HEK293 (cell line): ENCODE results near the gene VSTM2B.

ENCODE experiments used
- CTCF ChIA-PET: fragments of 350-600 bp; formaldehyde crosslinking; extraction: SDS; loops from one replicate; lab custom pipeline; 2021; ENCODE audit warnings: antibody characterized with exemption; lab: Yijun Ruan, JAX
- POLR2A ChIA-PET: fragments of 300-600 bp; formaldehyde crosslinking; extraction: SDS; loops from one replicate; lab custom pipeline; 2020; ENCODE audit warnings: antibody characterized with exemption, inconsistent platforms; lab: Yijun Ruan, JAX
- H3K27ac ChIP-seq: fragments of 200-500 bp; sonication (Bioruptor generic); 2 replicates; pipeline ENCODE4 v1.5.1; 2014; ENCODE audit warnings: low read depth, low read length, control low read depth, inconsistent platforms; ENCODE audit errors: extremely low read depth
- H3K36me3 ChIP-seq, 2 experiments: fragments of 200-500 bp in 1 of 2; sonication (Bioruptor generic) in 1 of 2; 1 replicate in 1 of 2; 2 replicates in 1 of 2; pipeline ENCODE4 v1.5.1; 2014 to 2017; ENCODE audit warnings: inconsistent platforms in 2 of 2, low read length in 2 of 2; ENCODE audit not compliant: control insufficient read depth in 2 of 2, insufficient read depth in 1 of 2
- H3K4me1 ChIP-seq: fragments of 200-500 bp; sonication (Bioruptor generic); 2 replicates; pipeline ENCODE4 v1.5.1; 2014; ENCODE audit warnings: mild to moderate bottlenecking, low read length, inconsistent platforms; ENCODE audit not compliant: control insufficient read depth, insufficient read depth
- H3K4me3 ChIP-seq: 2 replicates; pipeline ENCODE4 v1.5.1; 2011; ENCODE audit warnings: low read depth, mild to moderate bottlenecking, control low read depth, low read length, moderate library complexity
- H3K9me3 ChIP-seq: fragments of 200-500 bp; sonication (Bioruptor generic); 2 replicates; pipeline ENCODE4 v1.5.1; 2014; ENCODE audit warnings: low read depth, low read length, inconsistent platforms; ENCODE audit not compliant: control insufficient read depth, insufficient read depth
- CTCF ChIP-seq: fragments of 450-650 bp; formaldehyde crosslinking; IDR thresholded peaks from 2 replicates; pipeline ENCODE4 v1.5.1; 2016; ENCODE audit warnings: missing biosample characterization, missing genetic modification characterization
- FEZF1 ChIP-seq: fragments of 450-650 bp; formaldehyde crosslinking; IDR thresholded peaks from 2 replicates; pipeline ENCODE4 v1.5.1; 2016; ENCODE audit warnings: missing biosample characterization, missing genetic modification characterization
- GLIS2 ChIP-seq: fragments of 450-650 bp; formaldehyde crosslinking; IDR thresholded peaks from 2 replicates; pipeline ENCODE4 v1.5.1; 2016; ENCODE audit warnings: missing biosample characterization, missing genetic modification characterization
- KLF8 ChIP-seq: fragments of 450-650 bp; formaldehyde crosslinking; IDR thresholded peaks from 2 replicates; pipeline ENCODE4 v1.5.1; 2016; ENCODE audit warnings: missing biosample characterization, missing genetic modification characterization
- PRDM6 ChIP-seq: fragments of 450-650 bp; formaldehyde crosslinking; IDR thresholded peaks from 2 replicates; pipeline ENCODE4 v1.5.1; 2017; ENCODE audit warnings: missing biosample characterization, missing genetic modification characterization
- SP2 ChIP-seq: fragments of 450-650 bp; formaldehyde crosslinking; IDR thresholded peaks from 2 replicates; pipeline ENCODE4 v1.5.1; 2016; ENCODE audit warnings: missing biosample characterization, missing genetic modification characterization
- TCF7L2 ChIP-seq: IDR thresholded peaks from 2 replicates; pipeline ENCODE4 v1.6.1; 2011; ENCODE audit warnings: low read depth, mild to moderate bottlenecking, inconsistent platforms, low read length, moderate library complexity, borderline replicate concordance
- ZBTB17 ChIP-seq: fragments of 450-650 bp; formaldehyde crosslinking; IDR thresholded peaks from 2 replicates; pipeline ENCODE4 v1.5.1; 2016; ENCODE audit warnings: missing biosample characterization, missing genetic modification characterization
- ZBTB21 ChIP-seq: fragments of 450-650 bp; formaldehyde crosslinking; IDR thresholded peaks from 2 replicates; pipeline ENCODE4 v1.5.1; 2017; ENCODE audit warnings: missing biosample characterization, missing genetic modification characterization
- ZBTB6 ChIP-seq: fragments of 450-650 bp; formaldehyde crosslinking; IDR thresholded peaks from 2 replicates; pipeline ENCODE4 v1.5.1; 2017; ENCODE audit warnings: missing biosample characterization, missing genetic modification characterization
- ZFHX2 ChIP-seq: fragments of 450-650 bp; formaldehyde crosslinking; conservative IDR thresholded peaks from 2 replicates; pipeline ENCODE4 v1.5.1; 2016; ENCODE audit warnings: missing biosample characterization, missing genetic modification characterization
- ZNF10 ChIP-seq: fragments of 450-650 bp; formaldehyde crosslinking; IDR thresholded peaks from 2 replicates; pipeline ENCODE4 v1.5.1; 2017; ENCODE audit warnings: missing biosample characterization, missing genetic modification characterization
- ZNF114 ChIP-seq: fragments of 450-650 bp; formaldehyde crosslinking; IDR thresholded peaks from 2 replicates; pipeline ENCODE4 v1.5.0; 2017; ENCODE audit warnings: missing biosample characterization, missing genetic modification characterization
- ZNF138 ChIP-seq: fragments of 450-650 bp; formaldehyde crosslinking; IDR thresholded peaks from 2 replicates; pipeline ENCODE4 v1.5.1; 2016; ENCODE audit warnings: missing biosample characterization, missing genetic modification characterization, borderline replicate concordance
- ZNF140 ChIP-seq: fragments of 450-650 bp; formaldehyde crosslinking; IDR thresholded peaks from 2 replicates; pipeline ENCODE4 v1.5.1; 2016; ENCODE audit warnings: missing biosample characterization, missing genetic modification characterization
- ZNF16 ChIP-seq: fragments of 450-650 bp; formaldehyde crosslinking; IDR thresholded peaks from 2 replicates; pipeline ENCODE4 v1.5.1; 2016; ENCODE audit warnings: low read depth, missing biosample characterization, missing genetic modification characterization
- ZNF169 ChIP-seq: fragments of 450-650 bp; formaldehyde crosslinking; IDR thresholded peaks from 2 replicates; pipeline ENCODE4 v1.5.1; 2016; ENCODE audit warnings: missing biosample characterization, missing genetic modification characterization
- ZNF248 ChIP-seq: fragments of 450-650 bp; formaldehyde crosslinking; IDR thresholded peaks from 2 replicates; pipeline ENCODE4 v1.5.1; 2017; ENCODE audit warnings: missing biosample characterization, missing genetic modification characterization
- ZNF266 ChIP-seq: fragments of 450-650 bp; formaldehyde crosslinking; IDR thresholded peaks from 2 replicates; pipeline ENCODE4 v1.5.1; 2016; ENCODE audit warnings: missing biosample characterization, missing genetic modification characterization, low read depth
- ZNF302 ChIP-seq: fragments of 450-650 bp; formaldehyde crosslinking; IDR thresholded peaks from 2 replicates; pipeline ENCODE4 v1.5.1; 2016; ENCODE audit warnings: missing biosample characterization, missing genetic modification characterization, low read depth
- ZNF416 ChIP-seq: fragments of 450-650 bp; formaldehyde crosslinking; IDR thresholded peaks from 2 replicates; pipeline ENCODE4 v1.5.1; 2016; ENCODE audit warnings: missing biosample characterization, missing genetic modification characterization
- ZNF426 ChIP-seq: fragments of 450-650 bp; formaldehyde crosslinking; IDR thresholded peaks from 2 replicates; pipeline ENCODE4 v1.5.1; 2017; ENCODE audit warnings: missing biosample characterization, missing genetic modification characterization, mild to moderate bottlenecking, inconsistent platforms, moderate library complexity
- ZNF660 ChIP-seq: fragments of 450-650 bp; IDR thresholded peaks from 2 replicates; pipeline ENCODE4 v1.5.1; 2018; ENCODE audit warnings: missing biosample characterization, mild to moderate bottlenecking, missing genetic modification characterization
- ZNF768 ChIP-seq: fragments of 450-650 bp; formaldehyde crosslinking; IDR thresholded peaks from 2 replicates; pipeline ENCODE4 v1.5.1; 2018; ENCODE audit warnings: missing biosample characterization, mild to moderate bottlenecking, missing genetic modification characterization
- ZNF791 ChIP-seq: fragments of 450-650 bp; formaldehyde crosslinking; IDR thresholded peaks from 2 replicates; pipeline ENCODE4 v1.5.1; 2016; ENCODE audit warnings: missing biosample characterization, missing genetic modification characterization
- ZSCAN16 ChIP-seq: fragments of 450-650 bp; formaldehyde crosslinking; IDR thresholded peaks from 2 replicates; pipeline ENCODE4 v1.5.1; 2016; ENCODE audit warnings: missing biosample characterization, missing genetic modification characterization
- ZSCAN5A ChIP-seq: fragments of 450-650 bp; formaldehyde crosslinking; IDR thresholded peaks from 2 replicates; pipeline ENCODE4 v1.5.1; 2016; ENCODE audit warnings: missing biosample characterization, missing genetic modification characterization

The VSTM2B gene

GRCh38 chr19:29515706-29516357, 10.0 kb upstream of the VSTM2B start (continued):
- no peak for TF ChIP-seq CTCF (tag by site-specific recombination)
- TF ChIP-seq, all 188 proteins: peak for 0

GRCh38 chr19:29516358-29516725, 9.5 kb upstream of the VSTM2B start:
- H3K36me3 ChIP-seq = no peaks in the 10 kb centered on the region; a peak in 1 of 3 replicates
- no peak overlapping the region for H3K27ac ChIP-seq
- TF ChIP-seq FEZF1 (no peak), ZNF416 (tag by site-specific recombination) (no peak), ZBTB21 (tag by site-specific recombination) (no peak), ZSCAN5A (no peak), ZNF114 (tag by site-specific recombination) (no peak), ZNF140 (tag by site-specific recombination) (no peak), ZNF660 (tag by site-specific recombination) (no peak), GLIS2 (tag by site-specific recombination) (no peak), ZNF169 (tag by site-specific recombination) (no peak), TCF7L2 (no peak), ZNF10 (no peak), ZNF266 (tag by site-specific recombination) (no peak), ZNF302 (tag by site-specific recombination) (no peak), ZNF248 (tag by site-specific recombination) (no peak), ZNF791 (tag by site-specific recombination) (no peak)
- H3K9me3 ChIP-seq = no peaks in the 10 kb centered on the region
- H3K4me3 ChIP-seq = no peak overlapping the region
- H3K4me1 ChIP-seq = no peaks in the 10 kb centered on the region
- ChIA-PET POLR2A (interaction anchor here (1.5 kb wide), 1 partner anchor 90 kb away, joined by 4 read pairs; the partner anchor contains the start of gene POP4), CTCF (interaction anchor here (0.6 to 2.0 kb wide), 4 partner anchors 11 to 82 kb away, joined by 3 to 7 read pairs (median 5); no protein-coding TSS in a partner anchor)

GRCh38 chr19:29516821-29517395, 8.9 kb upstream of the VSTM2B start:
- ChIA-PET POLR2A (interaction anchor here (1.5 kb wide), 1 partner anchor 89 kb away, joined by 4 read pairs; the partner anchor contains the start of gene POP4), CTCF (interaction anchor here (0.6 to 2.0 kb wide), 5 partner anchors 10 to 82 kb away, joined by 3 to 7 read pairs (median 5); no protein-coding TSS in a partner anchor)
- no peaks in the 10 kb centered on the region for H3K4me1 ChIP-seq
- H3K4me3 ChIP-seq = no peak overlapping the region
- H3K27ac ChIP-seq = no peak overlapping the region
- H3K36me3 ChIP-seq = no peaks in the 10 kb centered on the region; a peak in 1 of 3 replicates
- no peaks in the 10 kb centered on the region for H3K9me3 ChIP-seq
- TF ChIP-seq ZNF426 = no peak
- no peak for TF ChIP-seq ZBTB17 (tag by site-specific recombination)
- no peak for TF ChIP-seq ZSCAN16 (tag by site-specific recombination)
- no peak for TF ChIP-seq KLF8 (tag by site-specific recombination)
- TF ChIP-seq ZNF138 (tag by site-specific recombination) = no peak
- TF ChIP-seq SP2 (tag by site-specific recombination) = no peak
- TF ChIP-seq ZNF768 (tag by site-specific recombination) = no peak
- no peak for TF ChIP-seq ZBTB6 (tag by site-specific recombination)
- TF ChIP-seq PRDM6 (tag by site-specific recombination) = no peak
- TF ChIP-seq ZFHX2 (tag by site-specific recombination) = no peak
- TF ChIP-seq ZNF16 = no peak
